ENCODE data around the gene KCNIP1. TPM values are rescaled to one million over a fixed set of nuclear protein-coding genes. Genes with fewer than 3 reads are reported as not detected.

KCNIP1 gene
- total RNA-seq, 1 experiment from 2014 or later, result not detected

GRCh38 chr5:170785416-170785815 lies 281.6 kb downstream of the KCNIP1 start (continued):
- TF ChIP-seq ZNF274 (IDR thresholded peaks at IDR 0.05; ENCODE audit: low read depth, low read length), result no peak
- TF ChIP-seq, protein P1, sequence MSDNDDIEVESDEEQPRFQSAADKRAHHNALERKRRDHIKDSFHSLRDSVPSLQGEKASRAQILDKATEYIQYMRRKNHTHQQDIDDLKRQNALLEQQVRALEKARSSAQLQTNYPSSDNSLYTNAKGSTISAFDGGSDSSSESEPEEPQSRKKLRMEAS (IDR thresholded peaks at IDR 0.05), result no peak

Other genes starting within 250 kb of the KCNIP1 start
- gene LCP2, start 206.2 kb upstream of the KCNIP1 start, total RNA-seq (2021; ENCODE audit: unreplicated experiment), result 0.61 TPM
- not detected for gene KCNMB1, start 114.7 kb upstream of the KCNIP1 start, total RNA-seq (2021; ENCODE audit: unreplicated experiment)